Myocyte (in vitro differentiated cells): ENCODE results near the gene CYP26B1. TPM values are rescaled to one million over a fixed set of nuclear protein-coding genes. Genes with fewer than 3 reads are reported as not detected.

ENCODE experiments used
- DNase-seq: peaks from one replicate; pipeline ENCODE4 v3.0.0-alpha.2; 2012; ENCODE audit warnings: low read depth
- polyA plus RNA-seq: library from polyadenylated mRNA; unstranded; fragments of >200 nt; gene quantifications from one replicate; pipeline ENCODE4 v1.2.1, GENCODE V29; 2012; ENCODE audit warnings: missing spikeins
- total RNA-seq: library from RNA; depleted of rRNA; stranded (reverse); fragments of >200 nt; gene quantifications from 2 replicates; pipeline ENCODE4 v1.2.3, GENCODE V29; 2014

CYP26B1 gene
- total RNA-seq = 0.10 and 0.19 TPM in 2 replicates
- 0.29 TPM for polyA plus RNA-seq

- DNase-seq = peak; percentile 68
Observed at GRCh38 chr2:72147303-72147971, at the start of gene CYP26B1. TSS of gene CYP26B1 (minus strand) at chr2:72147862. CDS start at chr2:72147834, 28 bp downstream.

GRCh38 chr2:72193723-72194122 is 46.1 kb upstream of the CYP26B1 start:
- DNase-seq = no peak

GRCh38 chr2:72191441-72191840 is 43.8 kb upstream of the CYP26B1 start:
- no peak for DNase-seq

GRCh38 chr2:72185206-72185605 is 37.5 kb upstream of the CYP26B1 start:
- DNase-seq = no peak

GRCh38 chr2:72183466-72183865 is 35.8 kb upstream of the CYP26B1 start:
- no peak for DNase-seq

- DNase-seq = no peak
Observed at GRCh38 chr2:72183016-72183415, 35.4 kb upstream of the CYP26B1 start.

GRCh38 chr2:72182547-72182946 is 34.9 kb upstream of the CYP26B1 start:
- no peak for DNase-seq

- DNase-seq = no peak
Observed at GRCh38 chr2:72181616-72182015, 34.0 kb upstream of the CYP26B1 start.

- DNase-seq = no peak
Observed at GRCh38 chr2:72180351-72180750, 32.7 kb upstream of the CYP26B1 start.

- DNase-seq = no peak
Observed at GRCh38 chr2:72178551-72178950, 30.9 kb upstream of the CYP26B1 start.

GRCh38 chr2:72176281-72176680 is 28.6 kb upstream of the CYP26B1 start:
- DNase-seq = no peak

- DNase-seq = no peak
Observed at GRCh38 chr2:72175636-72176035, 28.0 kb upstream of the CYP26B1 start.

GRCh38 chr2:72173640-72174321 is 26.1 kb upstream of the CYP26B1 start:
- DNase-seq = no peak

GRCh38 chr2:72172478-72172877 is 24.8 kb upstream of the CYP26B1 start:
- DNase-seq = no peak

GRCh38 chr2:72166279-72166678 is 18.6 kb upstream of the CYP26B1 start:
- no peak for DNase-seq

- DNase-seq = no peak
Observed at GRCh38 chr2:72165792-72166191, 18.1 kb upstream of the CYP26B1 start.

GRCh38 chr2:72162574-72162973 is 14.9 kb upstream of the CYP26B1 start:
- DNase-seq = no peak

GRCh38 chr2:72159211-72159993 is 11.7 kb upstream of the CYP26B1 start:
- no peak for DNase-seq

GRCh38 chr2:72157871-72158771 is 10.5 kb upstream of the CYP26B1 start:
- no peak for DNase-seq

- DNase-seq = no peak
Observed at GRCh38 chr2:72156872-72157271, 9.2 kb upstream of the CYP26B1 start.

GRCh38 chr2:72155737-72156136 is 8.1 kb upstream of the CYP26B1 start:
- DNase-seq = no peak
